GF-D8 (cell line): ENCODE data around the gene PRPF39.

Experiments used
- DNase-seq: peaks from one replicate; lab custom pipeline; 2025; lab: John Stamatoyannopoulos, UW

The PRPF39 gene

GRCh38 chr14:45082420-45082819 is 1.5 kb upstream of the PRPF39 start:
- DNase-seq: no peak

- no peak for DNase-seq
These were observed 320 bp upstream of the PRPF39 start for GRCh38 chr14:45083617-45083975.

GRCh38 chr14:45084946-45085346 is 1.0 kb downstream of the PRPF39 start:
- DNase-seq: no peak

- no peak for DNase-seq
These were observed 5.9 kb downstream of the PRPF39 start for GRCh38 chr14:45089813-45090212.

- no peak for DNase-seq
These were observed 7.8 kb downstream of the PRPF39 start for GRCh38 chr14:45091710-45092109.

- no peak for DNase-seq
These were observed 10.4 kb downstream of the PRPF39 start for GRCh38 chr14:45094275-45094674.

GRCh38 chr14:45095143-45095542 is 11.2 kb downstream of the PRPF39 start:
- no peak for DNase-seq

- DNase-seq: no peak
These were observed 12.3 kb downstream of the PRPF39 start for GRCh38 chr14:45096218-45096617.

- DNase-seq: no peak
These were observed 19.9 kb downstream of the PRPF39 start for GRCh38 chr14:45103806-45104205.

GRCh38 chr14:45104561-45104960 is 20.6 kb downstream of the PRPF39 start:
- DNase-seq: no peak

GRCh38 chr14:45112896-45113781 is 29.2 kb downstream of the PRPF39 start:
- DNase-seq: no peak

GRCh38 chr14:45114327-45114726 is 30.4 kb downstream of the PRPF39 start:
- no peak for DNase-seq

GRCh38 chr14:45118594-45118993 is 34.7 kb downstream of the PRPF39 start:
- no peak for DNase-seq

- no peak for DNase-seq
These were observed 36.2 kb downstream of the PRPF39 start for GRCh38 chr14:45120096-45120495.

GRCh38 chr14:45123271-45123670 is 39.4 kb downstream of the PRPF39 start:
- DNase-seq: no peak

- no peak for DNase-seq
These were observed 41.8 kb downstream of the PRPF39 start for GRCh38 chr14:45125754-45126153.

GRCh38 chr14:45128963-45129629 is 45.2 kb downstream of the PRPF39 start:
- no peak for DNase-seq

- no peak for DNase-seq
These were observed 49.8 kb downstream of the PRPF39 start for GRCh38 chr14:45133683-45134050.

- peak; percentile 97 for DNase-seq
These were observed 50.4 kb downstream of the PRPF39 start, which contains the start of gene FKBP3 for GRCh38 chr14:45134051-45134958. Gene FKBP3, minus strand, starts transcription at chr14:45134481. Its CDS starts 25 bp downstream, at chr14:45134456.

GRCh38 chr14:45135156-45135555 is 51.2 kb downstream of the PRPF39 start:
- DNase-seq: no peak

GRCh38 chr14:45135659-45136395 is 51.9 kb downstream of the PRPF39 start, which contains the start of gene FANCM:
Gene FANCM, plus strand, starts transcription at chr14:45135930. Its CDS starts 102 bp downstream, at chr14:45136032.
- peak; percentile 90 for DNase-seq
